Measurements from ENCODE around the gene KRT33A.

KRT33A gene

GRCh38 chr17:41301204-41301790, 49.3 kb downstream of the KRT33A start:
- DNase-seq: no peak

GRCh38 chr17:41298458-41299135, 52.0 kb downstream of the KRT33A start:
- no peak for DNase-seq

GRCh38 chr17:41296846-41297245, 53.8 kb downstream of the KRT33A start:
- no peak for DNase-seq
